HG03520 (cell line): ENCODE results near the gene ENTPD2.
"Not testable (repeated sequence)": the region's sequence is repeated elsewhere in the genome, so short reads cannot be mapped to it uniquely, and the experiment has no call there.

Experiments used
- ATAC-seq: cut with Tn5 transposase; IDR thresholded peaks from one replicate; pipeline ENCODE4 v1.9.1; 2021; ENCODE audit warnings: mild to moderate bottlenecking, moderate library complexity; ENCODE audit not compliant: unreplicated experiment

Gene ENTPD2

DNA sequence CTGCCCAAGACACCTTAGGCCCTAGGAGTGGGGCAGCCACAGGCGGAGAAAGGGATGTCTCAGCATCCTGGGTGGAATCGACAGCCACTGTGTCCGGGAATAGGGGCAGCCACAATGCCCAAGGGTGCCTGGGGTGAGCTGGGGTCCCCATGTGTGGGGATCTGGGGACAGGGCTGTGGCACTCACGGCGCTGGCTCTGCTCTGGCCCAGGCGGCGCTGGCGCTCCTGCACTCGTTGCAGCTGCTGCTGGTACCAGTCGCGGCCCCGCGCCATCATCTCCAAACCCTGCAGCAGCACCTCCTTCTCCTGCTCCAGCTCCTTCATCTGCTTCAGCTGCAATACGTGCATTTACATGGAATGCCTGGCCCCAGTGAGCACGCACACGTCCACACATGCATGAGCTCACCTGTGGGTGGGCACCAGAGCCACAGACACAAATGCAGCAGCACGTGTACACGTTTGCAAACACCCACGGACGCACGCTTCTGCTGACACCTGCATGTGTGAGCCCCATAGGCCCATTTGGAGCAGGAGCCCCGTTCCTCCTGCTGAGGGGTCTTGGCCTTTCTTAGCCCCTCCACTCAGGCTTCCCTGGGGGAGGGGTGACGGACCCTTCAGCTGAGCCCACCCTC, 11.6 kb upstream of the ENTPD2 start:
- ATAC-seq = no peak

DNA sequence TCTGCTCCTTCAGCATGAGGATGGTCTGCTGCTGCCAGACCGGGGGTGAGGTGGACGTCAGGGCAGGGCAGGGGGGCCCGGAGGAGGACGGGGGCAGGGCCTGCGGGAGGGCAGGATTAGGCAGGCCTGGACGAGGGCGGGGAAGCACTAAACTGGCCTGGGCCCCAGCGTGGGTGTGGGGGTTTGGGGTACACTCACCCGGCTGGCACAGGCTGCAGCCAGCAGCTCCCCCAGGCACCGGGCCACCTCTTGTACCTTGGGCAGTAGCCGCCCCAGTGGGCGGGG, 11.0 kb upstream of the ENTPD2 start:
- ATAC-seq = no peak

DNA sequence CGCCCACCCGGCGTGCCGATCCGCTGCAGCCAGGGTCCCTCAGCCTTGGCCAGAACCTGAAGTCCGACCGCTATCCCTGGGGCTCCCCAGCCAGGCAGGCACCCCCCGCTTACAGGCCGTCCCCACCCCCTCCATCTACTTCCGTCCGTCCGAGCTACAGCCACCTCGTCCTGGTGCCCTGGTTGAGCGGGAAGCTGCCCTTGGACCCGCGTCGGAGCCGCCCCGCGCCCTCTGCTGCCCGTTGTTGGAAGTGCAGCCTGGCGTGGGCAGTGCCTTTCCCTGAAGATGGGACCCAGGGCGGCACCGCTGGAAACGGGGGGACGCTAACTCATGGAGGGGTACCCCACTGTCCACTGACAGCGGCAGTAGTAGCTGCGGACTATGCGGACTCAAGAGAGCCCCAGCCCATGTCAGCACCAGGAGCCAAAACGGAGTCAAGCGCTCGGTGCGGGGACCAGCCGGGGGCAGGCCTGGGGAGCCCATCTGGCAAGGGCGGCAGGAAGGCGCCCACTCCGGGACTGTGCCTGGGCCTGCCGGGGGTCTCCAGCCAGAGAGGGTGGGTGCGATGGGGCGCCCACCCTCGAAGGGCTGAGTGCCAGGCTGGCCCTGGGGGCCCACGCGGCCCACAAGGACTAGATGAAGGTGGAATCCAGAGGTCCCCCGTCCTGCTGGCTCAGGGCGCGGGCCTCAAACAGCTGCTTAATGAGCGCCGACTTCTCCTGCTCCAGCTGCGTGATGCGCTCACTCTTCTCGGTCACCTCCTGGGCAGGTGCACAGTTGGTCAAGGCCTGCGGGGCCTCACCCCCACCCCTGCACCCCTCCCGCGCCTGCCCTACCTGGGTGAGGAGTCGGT, 10.4 kb upstream of the ENTPD2 start:
- ATAC-seq = no peak

DNA sequence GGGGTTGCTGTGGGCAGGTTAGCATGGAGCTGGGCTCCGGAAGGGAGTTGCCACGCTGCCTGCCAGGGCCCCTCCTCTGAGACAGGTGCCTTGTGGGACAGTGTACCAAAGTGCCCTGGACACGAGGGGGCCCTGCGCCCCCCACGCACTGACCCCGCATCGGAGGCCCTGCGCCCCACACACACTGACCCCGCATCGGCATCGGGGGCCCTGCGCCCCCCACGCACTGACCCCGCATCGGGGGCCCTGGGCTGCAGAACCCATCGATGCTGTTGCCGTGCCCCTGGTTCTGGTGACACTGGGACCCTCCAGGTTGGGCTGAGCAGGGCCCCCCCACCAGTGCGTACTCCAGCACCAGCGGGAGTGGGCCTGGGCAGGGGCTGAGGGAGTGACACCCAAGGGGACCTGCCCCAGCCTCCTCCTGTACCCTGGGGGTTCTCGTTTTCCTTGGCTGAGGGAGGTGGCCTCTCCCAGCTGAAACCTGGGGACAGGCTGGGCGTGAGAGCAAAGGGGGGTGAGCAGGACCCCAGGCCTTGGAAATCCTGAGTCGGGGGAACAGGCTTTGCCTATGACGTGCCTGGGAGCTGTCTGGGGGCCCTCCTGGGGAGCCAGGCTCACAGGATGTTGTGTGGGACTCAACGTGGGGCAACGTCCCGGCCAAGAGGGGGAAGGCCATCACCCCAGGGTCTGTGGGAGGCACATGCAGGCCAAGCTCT, 9.6 kb upstream of the ENTPD2 start:
- no peak for ATAC-seq

DNA sequence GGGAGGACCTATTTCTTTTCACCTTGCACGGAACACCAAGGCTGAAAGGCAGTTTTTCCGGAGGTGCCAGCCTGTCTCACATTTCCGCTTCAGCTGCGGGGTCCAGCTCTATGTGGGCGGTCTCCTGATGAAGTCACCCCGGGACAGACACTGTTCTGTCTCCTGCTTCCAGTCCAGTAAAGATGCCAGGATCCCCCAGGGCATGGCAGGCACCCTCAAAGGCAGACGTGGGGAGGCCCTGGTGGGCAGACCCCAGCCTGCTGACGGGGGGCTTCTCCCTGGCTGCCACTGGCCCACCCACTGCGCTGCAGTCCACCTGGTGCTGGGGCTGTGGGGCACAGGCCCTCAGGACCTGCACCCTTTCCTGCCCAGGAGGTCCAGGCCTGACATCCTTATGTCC, 8.9 kb upstream of the ENTPD2 start:
- not testable (repeated sequence) for ATAC-seq

DNA sequence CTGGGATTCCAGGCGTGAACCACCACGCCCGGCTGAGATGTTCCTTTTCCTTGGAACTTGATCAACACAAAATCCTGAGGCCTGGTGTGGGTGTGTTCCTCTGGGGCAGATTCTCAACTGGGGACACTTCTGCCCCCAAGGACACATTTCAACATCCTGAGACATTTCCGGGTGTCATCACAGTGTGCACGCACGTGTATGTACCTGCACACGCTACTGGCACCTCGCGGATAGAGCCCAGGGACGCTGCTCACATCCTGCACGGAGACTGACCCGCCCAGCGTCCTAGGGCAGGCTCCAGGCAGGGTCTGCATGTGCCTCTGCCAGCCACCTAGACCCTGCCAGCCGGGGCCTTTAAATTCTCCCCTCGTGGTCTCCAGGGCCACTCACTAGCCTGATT, 8.5 kb upstream of the ENTPD2 start:
- ATAC-seq = no peak

DNA sequence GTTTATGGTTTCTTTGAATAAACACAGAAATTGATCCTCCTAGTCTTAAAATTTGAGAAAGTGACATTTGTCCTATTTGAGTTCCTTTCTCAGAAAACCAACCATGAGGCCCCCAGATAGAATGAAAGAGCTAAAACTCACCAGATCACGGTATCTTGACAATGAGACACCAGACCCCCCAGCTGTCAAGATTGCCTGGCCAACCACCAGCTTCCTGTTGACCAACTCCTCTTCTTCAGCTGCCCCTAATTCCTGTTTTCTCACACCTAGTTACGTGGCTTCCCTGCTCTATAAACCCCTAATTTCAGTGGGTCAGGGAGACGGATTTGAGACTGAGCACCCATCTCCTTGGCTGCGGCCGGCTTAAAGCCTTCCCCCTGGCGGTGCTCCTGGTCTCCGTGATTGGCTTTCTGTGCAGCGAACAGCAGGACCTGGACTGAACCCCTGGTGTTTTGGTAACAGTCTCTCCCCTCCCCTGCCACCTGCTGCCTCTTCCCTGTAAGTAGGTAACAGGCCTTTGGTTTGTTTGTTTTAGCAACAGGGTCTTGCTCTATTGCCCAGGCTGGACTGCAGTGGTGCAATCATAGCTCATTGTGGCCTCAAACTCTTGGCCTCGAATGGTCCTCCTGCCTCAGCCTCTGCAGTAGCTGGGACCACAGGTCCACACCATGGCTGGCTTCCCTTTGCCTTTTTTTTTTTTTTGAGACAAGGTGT, 4.8 kb upstream of the ENTPD2 start:
- no peak for ATAC-seq

DNA sequence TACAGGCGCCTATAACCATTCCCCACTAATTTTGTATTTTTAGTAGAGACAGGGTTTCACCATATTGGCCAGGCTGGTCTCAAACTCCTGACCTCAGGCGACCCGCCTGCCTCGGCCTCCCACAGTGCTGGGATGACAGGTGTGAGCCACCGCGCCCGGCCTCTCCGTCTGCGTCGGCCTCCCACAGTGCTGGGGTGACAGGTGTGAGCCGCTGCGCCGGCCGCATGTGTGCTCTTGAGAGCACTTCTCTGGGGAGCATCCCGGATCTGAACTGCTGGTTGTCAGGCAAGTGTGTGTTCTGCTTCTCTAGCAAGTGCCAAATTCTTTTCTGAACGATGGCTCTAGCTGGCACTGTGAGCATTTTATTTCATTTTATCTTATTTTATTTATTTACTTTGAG, 3.7 kb upstream of the ENTPD2 start:
- ATAC-seq = no peak

DNA sequence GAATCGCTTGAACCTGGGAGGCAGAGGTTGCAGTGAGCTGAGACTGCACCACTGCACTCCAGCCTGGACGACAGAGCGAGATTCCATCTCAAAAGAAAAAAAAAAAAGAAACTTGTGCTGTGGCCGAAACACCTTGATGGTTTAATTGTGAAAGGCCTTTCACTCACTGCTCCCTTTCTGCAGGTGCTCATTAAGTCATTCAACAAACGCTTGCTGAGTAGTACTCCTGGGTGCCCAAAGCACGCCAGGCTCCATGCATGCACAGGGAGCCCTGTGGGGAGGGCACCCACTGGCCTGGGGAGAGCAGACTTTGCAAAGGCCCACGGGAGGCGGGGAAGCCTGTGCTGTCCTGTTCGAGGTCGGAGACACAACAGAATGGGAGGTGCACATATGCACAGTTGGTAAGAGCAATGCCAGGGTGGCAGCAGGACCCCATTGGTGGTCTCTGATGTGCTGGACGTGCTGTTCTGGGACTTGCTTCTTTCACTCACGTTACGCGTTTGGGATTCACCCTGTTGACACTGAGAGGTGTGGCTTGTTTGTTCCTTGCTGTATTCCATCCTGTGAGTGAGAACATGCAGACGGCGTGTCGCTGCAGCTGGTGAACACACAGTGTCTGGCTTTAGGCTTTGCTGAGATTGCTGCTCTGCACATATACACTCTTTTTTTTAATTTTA, 3.0 kb upstream of the ENTPD2 start:
- ATAC-seq = no peak

DNA sequence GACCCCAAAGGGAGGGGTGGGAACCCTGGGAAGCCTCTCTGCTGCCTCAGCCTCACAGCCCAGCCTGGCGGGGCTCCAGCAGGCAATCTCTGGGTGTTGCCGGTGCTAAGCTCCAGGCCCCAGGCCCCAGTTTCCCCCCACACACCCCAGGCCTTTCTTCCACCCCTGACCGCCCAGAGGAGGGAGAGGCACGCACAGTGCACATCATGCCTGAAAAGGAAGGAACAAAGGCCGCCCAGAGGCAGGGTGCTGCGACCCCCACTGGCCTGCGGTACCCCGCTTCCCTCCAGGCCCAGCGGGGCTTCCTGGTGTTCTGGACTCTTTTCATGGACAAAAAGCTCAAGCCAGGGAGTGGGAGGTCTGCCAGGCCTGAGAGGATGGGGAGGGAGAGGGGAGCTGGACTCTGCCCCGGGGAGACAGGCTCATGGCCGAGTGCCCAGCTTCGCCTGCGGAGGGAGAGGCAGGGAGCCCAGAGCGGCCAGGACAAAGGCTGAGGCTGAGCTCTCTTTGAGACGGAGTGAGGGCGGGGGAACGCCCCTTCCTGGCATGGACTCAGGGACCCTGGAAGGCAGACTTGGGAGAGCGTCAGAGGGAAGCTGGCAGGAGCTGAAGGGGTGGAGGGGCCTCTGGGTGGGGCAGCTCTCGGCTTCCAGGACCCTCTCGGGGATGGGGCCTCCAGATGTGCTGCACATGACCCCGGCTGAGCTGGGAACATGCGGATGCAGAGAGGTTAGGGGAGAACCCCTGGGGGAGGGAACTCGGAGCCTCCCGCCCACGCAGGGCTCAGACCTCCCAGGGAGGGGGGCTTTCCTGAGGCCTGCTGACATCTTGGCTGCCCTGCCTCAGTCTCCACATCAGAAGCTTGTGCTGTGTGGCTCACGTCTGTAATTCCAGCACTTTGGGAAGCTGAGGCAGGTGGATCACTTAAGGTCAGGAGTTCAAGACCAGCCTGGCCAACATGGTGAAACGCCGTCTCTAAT, 1.8 kb upstream of the ENTPD2 start:
- no peak for ATAC-seq

DNA sequence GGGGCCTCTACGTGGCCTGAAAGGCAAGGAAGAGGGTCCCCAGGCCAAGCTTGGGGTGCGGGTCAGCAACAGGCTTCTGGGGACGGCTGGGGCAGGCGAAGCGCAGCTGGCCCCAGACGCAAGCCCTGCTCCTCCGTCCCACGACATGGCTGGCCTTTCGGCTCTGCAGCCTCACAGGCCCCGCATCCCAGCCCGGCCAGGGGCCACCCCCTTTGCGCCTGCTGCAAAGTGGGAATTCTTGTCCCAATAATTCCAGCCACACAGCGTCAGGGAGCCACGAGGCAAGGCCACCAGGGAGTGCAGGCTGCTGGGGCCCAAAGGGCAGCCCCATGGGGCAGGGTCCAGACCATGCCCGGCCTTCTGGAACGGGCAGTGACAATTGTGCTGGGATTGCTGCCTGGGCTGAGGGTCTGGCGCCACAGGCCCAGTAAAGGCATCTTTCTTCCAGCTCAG, 1.1 kb upstream of the ENTPD2 start:
- no peak for ATAC-seq

DNA sequence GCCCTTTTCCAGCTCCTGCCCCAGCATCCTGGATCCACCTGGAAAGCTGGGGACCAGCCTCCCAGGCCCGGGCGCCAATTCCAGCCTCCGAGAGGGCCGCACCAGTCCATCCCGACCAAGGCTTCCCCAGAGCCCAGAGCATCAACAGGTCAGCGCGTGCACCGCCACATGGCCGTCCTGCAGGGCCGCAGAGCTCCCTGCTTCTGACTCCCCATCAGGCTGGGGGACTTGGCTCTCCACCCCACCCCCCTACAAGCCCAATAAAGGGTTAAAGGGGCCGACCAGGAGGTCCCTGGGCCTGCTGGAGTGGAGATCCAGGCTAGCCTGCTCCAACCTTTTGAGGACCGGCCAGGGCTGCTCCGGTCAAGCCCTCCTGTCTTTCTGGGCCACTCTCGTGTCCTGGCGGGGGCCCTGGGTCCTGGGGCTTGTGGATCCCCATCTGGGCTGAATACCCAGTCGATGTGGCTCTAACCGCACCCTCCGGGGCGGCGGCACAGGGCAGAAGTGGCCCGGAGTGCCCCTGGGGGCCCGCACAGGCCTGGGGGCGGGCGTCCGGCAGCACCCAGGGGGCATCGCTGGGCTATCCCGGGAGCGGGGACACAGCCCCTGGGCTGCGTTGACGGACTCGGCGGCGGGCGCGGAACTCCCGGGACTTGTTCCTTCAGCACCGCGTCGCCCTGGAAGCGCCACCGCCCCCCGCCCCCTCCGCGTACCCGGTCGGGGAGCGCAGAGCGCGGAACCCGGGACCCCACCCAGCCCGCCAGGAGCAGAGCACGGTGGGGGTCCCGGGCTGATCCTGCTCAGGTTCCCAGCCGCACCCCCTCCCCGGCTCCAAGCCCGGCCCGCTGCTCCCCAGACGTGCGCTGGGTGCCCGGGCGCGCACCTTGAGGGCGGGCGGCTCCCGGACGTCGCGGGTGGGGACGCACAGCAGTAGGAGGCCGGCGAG, 590 bp downstream of the ENTPD2 start:
- ATAC-seq = no peak

DNA sequence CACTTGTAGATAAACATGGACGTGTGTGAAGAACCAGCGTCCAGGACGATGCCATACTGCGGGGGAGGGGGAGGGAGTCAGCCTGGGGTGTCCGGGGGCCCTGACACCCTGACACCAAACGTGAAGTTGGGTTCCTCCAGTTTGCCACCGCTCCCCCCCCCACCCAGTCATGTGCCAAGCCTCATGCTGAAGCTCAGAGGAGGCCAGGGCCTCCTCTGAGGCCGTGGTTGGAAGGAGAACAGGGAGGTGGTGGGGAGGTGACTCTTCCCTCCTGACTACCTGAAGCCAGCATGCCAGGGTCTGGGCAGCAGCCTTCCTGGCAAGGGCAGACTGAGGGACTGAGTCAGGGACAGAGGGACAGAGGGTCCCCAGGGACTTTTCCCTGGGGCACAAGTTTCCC, 1.6 kb downstream of the ENTPD2 start:
- ATAC-seq = no peak

DNA sequence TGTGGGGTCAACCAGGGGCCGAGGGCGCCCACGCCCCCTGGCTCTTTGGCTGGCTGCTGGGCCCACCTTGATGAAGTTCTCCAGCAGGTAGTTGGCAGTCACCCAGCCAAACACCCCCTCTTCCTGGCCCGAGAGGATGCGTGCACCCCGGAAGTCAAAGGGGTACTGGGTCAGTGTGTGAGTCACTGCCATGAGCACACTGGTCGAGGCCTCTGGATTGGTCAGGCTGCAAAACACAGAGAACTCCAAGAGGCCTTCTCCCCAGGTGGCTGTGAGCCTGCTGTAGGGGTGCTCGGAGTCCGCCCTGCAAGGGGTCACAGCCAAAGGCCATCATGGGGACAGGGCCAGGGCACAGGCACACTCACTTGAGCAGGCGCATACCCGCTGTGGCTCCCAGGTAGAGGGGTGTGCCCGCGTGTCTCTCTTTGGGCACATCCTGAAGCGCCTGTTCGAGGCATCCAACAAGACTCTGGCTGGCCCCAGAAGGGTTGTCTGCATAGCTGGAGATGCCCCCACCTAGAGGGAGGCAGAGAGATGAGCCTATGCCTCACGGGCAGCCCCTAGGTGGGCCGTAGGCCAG, 2.6 kb downstream of the ENTPD2 start:
- no peak for ATAC-seq

DNA sequence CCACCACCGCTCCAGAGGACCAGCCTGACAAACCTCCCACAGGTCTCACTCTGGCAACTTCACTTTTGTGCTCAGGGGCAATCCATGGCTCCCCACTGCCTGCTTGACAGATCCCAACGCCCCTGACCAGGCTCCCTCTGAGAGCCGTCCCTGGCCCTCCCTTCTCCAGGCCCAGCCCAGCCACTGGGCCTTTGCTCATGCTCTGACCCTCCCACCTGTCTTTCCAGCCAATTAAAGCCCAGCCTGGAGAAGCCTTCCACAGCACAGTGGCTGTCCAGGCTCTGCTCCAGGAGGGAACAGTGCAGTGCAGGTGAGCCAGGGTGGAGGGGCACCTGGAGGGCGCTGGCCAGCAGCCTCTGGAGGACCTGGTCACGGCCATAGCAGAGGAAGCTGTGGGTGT, 3.3 kb downstream of the ENTPD2 start:
- ATAC-seq = no peak

DNA sequence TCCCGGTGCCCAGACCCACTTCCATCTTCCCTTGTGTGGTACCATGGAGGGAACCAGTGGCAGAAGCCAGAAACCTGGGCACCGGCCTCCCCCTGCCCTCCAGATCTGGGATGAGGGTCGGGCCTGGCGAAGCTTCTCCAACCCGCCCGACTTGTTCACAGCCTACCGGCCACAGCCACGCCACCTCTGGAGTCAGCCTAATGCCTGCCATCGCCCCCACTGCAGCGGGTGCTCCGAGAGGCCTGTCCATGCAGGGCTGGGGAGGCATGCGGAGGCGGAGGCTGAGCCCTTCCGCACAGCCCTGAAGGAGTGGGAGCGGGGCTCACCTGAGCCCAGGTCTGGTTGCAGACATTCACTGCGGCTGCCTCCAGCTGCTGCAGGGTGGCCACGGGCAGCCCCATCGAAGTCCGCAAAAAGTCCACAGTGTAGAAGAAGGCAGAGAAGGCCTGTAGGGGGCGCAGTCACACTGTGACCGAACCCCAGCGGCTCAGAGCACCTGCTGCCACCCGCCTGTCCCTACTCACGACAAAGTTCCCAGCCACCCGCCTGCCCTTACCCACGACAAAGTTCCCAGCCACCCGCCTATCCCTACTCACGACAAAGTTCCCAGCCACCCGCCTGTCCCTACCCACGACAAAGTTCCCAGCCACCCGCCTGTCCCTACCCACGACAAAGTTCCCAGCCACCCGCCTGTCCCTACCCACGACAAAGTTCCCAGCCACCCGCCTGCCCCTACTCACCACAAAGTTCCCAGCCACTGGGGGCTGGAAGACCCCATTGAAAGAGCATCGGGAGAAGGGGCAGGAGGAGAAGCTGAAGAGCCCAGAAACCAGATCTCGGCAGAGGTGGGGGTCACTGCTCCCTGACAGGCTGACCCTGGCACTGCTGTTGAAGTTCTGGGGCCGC, 4.1 kb downstream of the ENTPD2 start:
- ATAC-seq = no peak
